SK-N-MC (cell line): ENCODE results near the gene OR4M2.
"Not testable (repeated sequence)": the region's sequence is repeated elsewhere in the genome, so short reads cannot be mapped to it uniquely, and the experiment has no call there.

Source experiments
- DNase-seq: peaks from one replicate; pipeline ENCODE4 v3.0.0-alpha.2; 2011; ENCODE audit warnings: low read depth, low spot score
- H3K27ac ChIP-seq: fragments of 200-600 bp; sonication (generic); 2 replicates; pipeline ENCODE4 v1.5.1; 2016; ENCODE audit warnings: mixed run types
- H3K36me3 ChIP-seq: fragments of 200-600 bp; sonication (generic); 2 replicates; pipeline ENCODE4 v1.6.1; 2017; ENCODE audit warnings: antibody characterized with exemption, low read length, mixed read lengths; ENCODE audit not compliant: insufficient read depth
- H3K4me3 ChIP-seq: fragments of 200-600 bp; sonication (generic); 2 replicates; pipeline ENCODE4 v1.5.1; 2016
- H3K9ac ChIP-seq: fragments of 200-600 bp; sonication (generic); 2 replicates; pipeline ENCODE4 v1.8.0; 2017; ENCODE audit warnings: mixed run types, mixed read lengths; ENCODE audit not compliant: insufficient read length
- H3K9me3 ChIP-seq: fragments of 200-600 bp; sonication (generic); 2 replicates; pipeline ENCODE4 v1.6.1; 2017; ENCODE audit warnings: low read depth, mild to moderate bottlenecking, antibody characterized with exemption, low read length, moderate library complexity, mixed read lengths

Gene OR4M2, protein sequence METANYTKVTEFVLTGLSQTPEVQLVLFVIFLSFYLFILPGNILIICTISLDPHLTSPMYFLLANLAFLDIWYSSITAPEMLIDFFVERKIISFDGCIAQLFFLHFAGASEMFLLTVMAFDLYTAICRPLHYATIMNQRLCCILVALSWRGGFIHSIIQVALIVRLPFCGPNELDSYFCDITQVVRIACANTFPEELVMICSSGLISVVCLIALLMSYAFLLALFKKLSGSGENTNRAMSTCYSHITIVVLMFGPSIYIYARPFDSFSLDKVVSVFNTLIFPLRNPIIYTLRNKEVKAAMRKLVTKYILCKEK

DNA sequence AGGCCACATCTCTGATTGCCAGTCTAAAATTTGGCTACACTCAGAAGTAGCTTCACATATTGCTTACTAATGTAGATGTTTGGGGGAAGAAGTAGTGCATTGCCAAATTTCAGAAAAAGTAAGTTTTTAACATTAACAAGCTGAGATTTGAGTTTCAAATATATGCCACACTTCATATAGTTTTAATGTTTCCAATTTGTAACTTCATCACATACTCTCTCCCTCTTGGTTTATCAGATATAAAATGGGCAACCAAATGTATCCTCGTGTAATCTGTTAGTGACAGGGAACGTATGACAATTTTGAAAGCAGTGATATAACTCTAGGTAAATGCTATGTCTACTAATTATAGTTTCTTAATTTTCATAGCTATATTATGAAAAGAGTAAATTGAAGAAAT is at the start of gene OR4M2:
Gene OR4M2 (plus strand): TSS at position 301 of the 400 bp plus-strand sequence. CDS start 98 bp downstream, at position 399.
- not testable (repeated sequence) for H3K4me3 ChIP-seq, DNase-seq, H3K27ac ChIP-seq, H3K36me3 ChIP-seq, H3K9ac ChIP-seq, H3K9me3 ChIP-seq

DNA sequence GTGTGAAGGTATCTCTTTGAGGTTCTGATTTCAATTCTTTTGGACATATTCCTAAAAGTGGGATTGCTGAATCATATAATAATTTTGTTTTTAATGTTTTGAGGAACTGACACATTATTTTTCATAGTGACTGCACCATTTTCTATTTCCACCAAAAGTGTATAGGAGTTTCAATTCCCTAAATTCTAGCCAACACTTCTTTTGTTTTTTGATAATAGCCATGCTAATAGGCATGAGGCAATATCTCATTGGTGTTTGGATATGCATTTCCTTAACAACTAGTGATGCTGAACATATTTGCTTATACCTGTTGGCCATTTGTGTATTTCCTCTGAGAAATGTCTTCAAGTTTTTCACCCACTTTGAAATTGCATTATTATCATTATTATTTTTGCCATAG is 11.1 kb upstream of the OR4M2 start:
- H3K4me3 ChIP-seq, DNase-seq, H3K9me3 ChIP-seq, H3K36me3 ChIP-seq, H3K9ac ChIP-seq, H3K27ac ChIP-seq: not testable (repeated sequence)

DNA sequence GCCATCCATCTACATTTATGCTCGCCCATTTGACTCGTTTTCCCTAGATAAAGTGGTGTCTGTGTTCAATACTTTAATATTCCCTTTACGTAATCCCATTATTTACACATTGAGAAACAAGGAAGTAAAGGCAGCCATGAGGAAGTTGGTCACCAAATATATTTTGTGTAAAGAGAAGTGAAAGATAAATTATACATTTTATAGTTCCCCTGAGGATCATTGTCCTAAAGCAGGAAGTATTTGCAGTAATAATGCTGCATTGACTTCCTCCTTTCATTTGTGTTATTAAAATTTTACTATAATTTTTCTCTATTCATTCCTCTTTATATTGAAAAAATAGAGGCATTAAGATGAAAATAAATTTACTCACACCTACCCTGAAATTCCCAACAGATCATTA is 1.1 kb downstream of the OR4M2 start:
- H3K4me3 ChIP-seq, H3K36me3 ChIP-seq, H3K9ac ChIP-seq, H3K27ac ChIP-seq, H3K9me3 ChIP-seq, DNase-seq: not testable (repeated sequence)

DNA sequence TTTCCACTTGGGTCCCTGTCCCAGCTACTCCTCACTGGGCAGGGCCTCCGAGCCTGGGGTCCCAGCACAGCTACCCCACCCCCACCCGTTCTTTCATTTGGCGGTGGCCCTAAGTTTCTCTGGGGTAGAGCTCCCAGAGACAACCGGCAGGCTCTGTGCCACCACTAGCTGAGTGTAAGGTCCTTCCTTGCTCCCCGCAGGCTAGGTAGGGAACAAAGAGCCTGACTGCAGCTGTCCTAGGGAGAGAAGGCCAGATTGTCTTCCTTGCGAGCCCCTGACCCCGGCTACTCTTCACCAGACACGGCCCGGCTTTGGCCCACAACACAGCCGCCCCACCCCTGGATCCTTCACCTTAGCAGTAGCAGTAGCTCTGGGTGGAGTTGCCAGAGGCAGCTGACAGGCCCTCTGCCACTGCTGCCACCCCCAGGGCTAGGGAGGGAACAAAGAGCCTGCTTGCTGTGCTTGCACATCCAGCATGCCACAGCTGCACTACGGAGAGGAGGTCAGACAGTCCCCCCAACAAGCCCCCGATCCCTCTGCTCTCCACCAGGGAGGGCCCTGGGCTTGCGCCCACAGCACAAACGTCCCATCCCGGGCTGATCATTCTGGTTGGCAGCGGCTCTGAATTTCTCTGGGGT is 18.4 kb downstream of the OR4M2 start:
- H3K9me3 ChIP-seq, H3K27ac ChIP-seq, H3K4me3 ChIP-seq, H3K9ac ChIP-seq, H3K36me3 ChIP-seq, DNase-seq: not testable (repeated sequence)

DNA sequence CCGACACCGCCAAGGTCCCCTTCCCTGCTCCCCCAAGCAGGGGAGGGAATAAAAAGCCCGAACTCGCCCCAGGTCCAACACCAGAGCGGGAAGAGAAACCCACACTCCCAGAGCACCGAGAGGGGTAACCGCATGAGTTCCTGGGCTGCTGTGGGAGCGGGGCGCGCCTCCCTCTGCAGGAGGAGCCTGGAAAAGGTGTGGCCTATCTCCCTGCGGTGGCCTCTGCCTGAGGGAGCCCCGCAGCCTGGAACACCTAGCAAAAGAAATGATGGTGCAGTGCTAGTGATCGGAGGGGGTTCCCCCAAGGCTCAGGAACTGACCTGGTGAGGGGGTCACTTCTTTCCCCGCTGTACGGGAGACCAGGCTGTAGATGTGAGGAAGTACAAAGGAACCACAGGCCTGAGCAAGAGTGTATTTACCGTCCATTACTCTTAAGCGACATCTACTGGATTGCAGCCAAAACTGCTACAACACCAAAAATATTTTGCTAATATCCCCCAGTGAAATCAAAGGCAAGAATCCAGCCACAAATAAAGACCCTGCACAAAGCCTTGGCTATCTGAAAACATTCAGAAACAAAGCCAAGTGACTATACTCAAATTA is 19.1 kb downstream of the OR4M2 start:
- H3K36me3 ChIP-seq, DNase-seq, H3K27ac ChIP-seq: not testable (repeated sequence)

DNA sequence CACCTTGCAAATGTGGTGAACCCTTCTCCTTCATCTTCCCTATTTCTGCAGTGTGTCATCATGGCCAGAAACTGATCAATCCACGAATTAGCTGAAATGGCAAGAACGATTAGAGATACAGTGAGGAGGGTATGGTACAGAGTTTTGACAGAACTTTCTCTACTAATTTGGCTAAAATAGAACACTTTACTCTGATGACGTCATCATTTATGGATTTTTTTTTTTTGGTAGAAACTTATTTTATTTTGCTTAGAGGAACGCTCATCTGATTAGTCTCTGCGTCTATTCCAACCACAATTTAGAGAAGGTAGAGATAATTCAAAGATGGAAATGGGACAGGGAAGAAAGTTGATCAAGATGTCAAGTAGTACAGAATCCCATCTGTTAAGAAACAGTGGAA is 41.7 kb downstream of the OR4M2 start:
- H3K9me3 ChIP-seq, DNase-seq, H3K4me3 ChIP-seq, H3K36me3 ChIP-seq, H3K9ac ChIP-seq, H3K27ac ChIP-seq: not testable (repeated sequence)

More for the DNA sequence above, 19.1 kb downstream of the OR4M2 start:
- not testable (repeated sequence) for H3K9ac ChIP-seq, H3K4me3 ChIP-seq, H3K9me3 ChIP-seq
